Placental epithelial cell (primary cell): Measurements from ENCODE around the gene PRB2. TPM values are rescaled to one million over a fixed set of nuclear protein-coding genes. Genes with fewer than 3 reads are reported as not detected.

ENCODE experiments used
- total RNA-seq: library from RNA; depleted of rRNA; stranded (reverse); fragments of >200 nt; gene quantifications from 2 replicates; pipeline ENCODE4 v1.2.3, GENCODE V29; 2012

Gene PRB2
- not detected in 2 replicates for total RNA-seq

DNA sequence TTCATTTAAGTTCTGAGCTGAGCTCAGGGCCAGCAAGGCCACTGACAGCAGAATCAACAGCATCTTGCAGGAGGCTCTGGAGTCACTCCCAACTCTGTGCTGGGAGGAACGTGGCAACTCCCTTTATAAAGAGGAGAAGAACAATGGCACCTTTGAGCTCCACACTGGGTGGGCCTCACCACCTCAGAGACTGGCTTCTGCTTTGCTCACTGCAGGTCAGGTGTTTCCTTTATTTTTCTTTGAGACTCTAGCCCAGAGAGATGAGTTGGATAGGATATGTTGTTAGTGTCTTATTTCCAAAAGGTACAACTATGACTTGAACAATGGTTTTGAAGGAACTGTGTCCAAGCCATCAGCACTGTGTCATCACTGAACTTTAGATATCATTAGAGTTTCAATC is at the start of gene PRB2:
Gene PRB2 (minus strand): TSS at position 101 of the 400 bp plus-strand sequence. CDS start 38 bp downstream, at position 63.

Other genes starting within 250 kb of the PRB2 start
- gene SMIM10L1, start 224.4 kb downstream of the PRB2 start, total RNA-seq, result 4.7 and 7.4 TPM in 2 replicates
- not detected in 2 replicates for gene TAS2R42, start 208.6 kb downstream of the PRB2 start, total RNA-seq
- not detected in 2 replicates for gene PRB3, start 125.9 kb downstream of the PRB2 start, total RNA-seq
- not detected in 2 replicates for gene PRB4, start 85.1 kb downstream of the PRB2 start, total RNA-seq